Activated gamma-delta T cell (primary cell): ENCODE measurements around the gene ATP6V1B1.

ENCODE experiments used
- DNase-seq: peaks from one replicate; lab custom pipeline; 2025; lab: John Stamatoyannopoulos, UW
- total RNA-seq, 2 donors: gene quantifications; one replicate each; lab custom pipeline; 2026; lab: John Stamatoyannopoulos, UW

ATP6V1B1 gene
- 0 to 0.13 reads per million in 2 donors for total RNA-seq

- no peak for DNase-seq
These were observed at the start of gene ATP6V1B1 for GRCh38 chr2:70935468-70936164. ATP6V1B1 (plus strand) TSS chr2:70935900; CDS start chr2:70935955, 55 bp downstream.

- DNase-seq, result no peak
These were observed 49.1 kb upstream of the ATP6V1B1 start for GRCh38 chr2:70886541-70886987.

GRCh38 chr2:70887208-70887549, 48.5 kb upstream of the ATP6V1B1 start:
- DNase-seq, result no peak

- no peak for DNase-seq
These were observed 48.0 kb upstream of the ATP6V1B1 start for GRCh38 chr2:70887550-70888246.

GRCh38 chr2:70888366-70888922, 47.3 kb upstream of the ATP6V1B1 start:
- no peak for DNase-seq

- DNase-seq, result no peak
These were observed 46.6 kb upstream of the ATP6V1B1 start for GRCh38 chr2:70888923-70889715.

- DNase-seq, result no peak
These were observed 46.0 kb upstream of the ATP6V1B1 start for GRCh38 chr2:70889716-70890037.

- DNase-seq, result no peak
These were observed 45.1 kb upstream of the ATP6V1B1 start for GRCh38 chr2:70890469-70891065.

GRCh38 chr2:70891572-70892357, 43.9 kb upstream of the ATP6V1B1 start:
- DNase-seq, result no peak

- no peak for DNase-seq
These were observed 43.0 kb upstream of the ATP6V1B1 start for GRCh38 chr2:70892750-70893149.

- no peak for DNase-seq
These were observed 42.5 kb upstream of the ATP6V1B1 start for GRCh38 chr2:70893186-70893585.

GRCh38 chr2:70894765-70895164, 40.9 kb upstream of the ATP6V1B1 start:
- no peak for DNase-seq

GRCh38 chr2:70895249-70895648, 40.5 kb upstream of the ATP6V1B1 start:
- DNase-seq, result no peak

GRCh38 chr2:70895998-70896764, 39.5 kb upstream of the ATP6V1B1 start:
- no peak for DNase-seq

GRCh38 chr2:70896765-70897202, 38.9 kb upstream of the ATP6V1B1 start:
- DNase-seq, result no peak

GRCh38 chr2:70897203-70897976, 38.3 kb upstream of the ATP6V1B1 start:
- DNase-seq, result no peak

GRCh38 chr2:70897977-70898226, 37.8 kb upstream of the ATP6V1B1 start:
- no peak for DNase-seq

GRCh38 chr2:70898363-70899240, 37.1 kb upstream of the ATP6V1B1 start:
- no peak for DNase-seq
